Fibroblast of skin of left quadriceps (primary cell): Measurements from ENCODE around the gene SPPL3.

Experiments used
- DNase-seq, 2 experiments: peaks; one replicate each; pipeline ENCODE4 v3.0.0-alpha.2; 2013; ENCODE audit warnings: low read depth in 2 of 2

The SPPL3 gene

DNA sequence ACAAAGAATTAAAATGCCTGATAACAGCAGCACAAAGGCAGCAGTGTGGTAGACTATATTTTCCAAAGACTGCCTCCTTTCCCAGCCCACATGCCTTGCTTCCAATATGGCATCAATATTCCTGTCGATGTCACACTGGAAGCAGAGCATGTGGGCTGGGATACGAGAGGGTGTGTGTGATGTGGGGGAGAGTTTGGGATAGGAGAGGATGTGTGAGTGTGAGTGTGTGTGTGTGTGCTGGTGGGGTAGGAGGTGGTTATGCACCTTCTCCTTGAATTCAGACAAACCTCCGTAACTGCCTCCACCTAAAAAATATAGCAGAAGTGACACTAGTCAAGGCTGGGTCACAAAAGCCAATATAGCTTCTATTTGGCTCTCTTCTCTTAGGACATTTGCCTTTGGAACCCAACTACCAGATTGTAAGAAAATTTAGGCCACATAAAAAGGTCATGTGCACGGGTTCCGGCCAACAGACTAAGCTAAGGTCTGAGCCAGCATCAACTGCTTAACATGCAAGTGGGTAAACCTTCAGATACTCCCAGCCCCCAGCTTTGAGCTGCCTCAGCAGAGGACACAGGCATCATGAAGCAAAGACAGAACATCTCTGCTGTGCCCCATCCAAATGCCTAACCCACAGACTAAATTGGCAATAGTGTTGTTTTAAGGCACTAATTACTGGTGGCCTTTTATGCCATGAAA is 29.5 kb downstream of the SPPL3 start:
- DNase-seq = no peak

DNA sequence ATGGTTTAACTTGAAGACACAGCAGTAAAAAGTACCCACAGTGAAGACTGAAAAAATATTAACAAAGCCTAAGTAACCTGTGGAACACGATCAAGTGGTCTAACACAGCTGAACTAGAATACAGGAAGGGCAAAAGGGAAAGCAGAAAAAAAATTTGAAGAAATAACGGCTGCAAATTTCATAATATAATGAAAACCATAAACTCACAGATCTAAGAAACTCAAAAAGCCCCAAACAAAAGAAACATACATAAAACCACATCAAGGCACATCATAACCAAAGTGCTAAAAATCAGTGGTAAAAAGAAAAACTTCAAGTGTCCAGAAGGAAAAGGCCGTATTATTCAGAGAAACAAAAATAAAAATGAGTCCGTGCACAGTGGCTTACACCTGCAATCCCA is 30.9 kb downstream of the SPPL3 start:
- no peak for DNase-seq

DNA sequence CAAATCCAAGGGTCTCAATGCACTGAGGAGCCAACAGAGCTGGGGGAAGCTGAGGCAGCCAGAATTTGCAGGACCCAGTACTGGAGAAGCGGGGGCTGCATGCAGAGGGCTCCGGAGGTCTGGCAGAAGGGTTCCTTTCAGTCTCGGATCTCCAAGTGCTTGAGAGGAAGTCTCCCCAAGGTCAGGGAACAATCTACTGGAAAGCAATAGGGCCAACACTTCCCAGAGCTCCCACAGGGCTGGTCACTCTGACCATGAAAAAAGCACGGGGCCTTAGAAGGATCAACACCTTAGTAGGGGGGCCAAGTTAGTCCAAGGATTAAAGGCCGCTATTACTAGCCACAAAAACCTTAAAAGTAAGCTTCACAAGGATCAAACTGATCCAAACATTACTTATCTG is 31.7 kb downstream of the SPPL3 start:
- DNase-seq = no peak

DNA sequence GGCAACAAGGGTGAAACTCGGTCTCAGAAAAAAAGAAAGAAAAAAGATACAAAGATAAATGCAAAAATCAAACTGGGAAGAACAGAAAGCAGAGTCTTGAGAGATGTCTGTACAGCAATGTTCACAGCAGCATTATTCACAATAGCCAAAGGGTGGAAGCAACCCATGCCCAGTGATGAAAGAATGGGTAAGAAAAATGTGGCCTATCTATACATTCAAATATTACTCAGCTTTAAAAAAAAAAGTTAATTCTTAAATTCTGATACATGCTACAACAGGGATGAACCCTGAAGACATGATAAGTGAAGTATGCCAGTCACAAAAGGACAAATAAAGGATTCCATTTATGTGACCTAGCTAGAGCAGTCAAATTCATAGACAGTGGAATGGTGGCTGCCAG is 33.7 kb downstream of the SPPL3 start:
- DNase-seq = no peak

DNA sequence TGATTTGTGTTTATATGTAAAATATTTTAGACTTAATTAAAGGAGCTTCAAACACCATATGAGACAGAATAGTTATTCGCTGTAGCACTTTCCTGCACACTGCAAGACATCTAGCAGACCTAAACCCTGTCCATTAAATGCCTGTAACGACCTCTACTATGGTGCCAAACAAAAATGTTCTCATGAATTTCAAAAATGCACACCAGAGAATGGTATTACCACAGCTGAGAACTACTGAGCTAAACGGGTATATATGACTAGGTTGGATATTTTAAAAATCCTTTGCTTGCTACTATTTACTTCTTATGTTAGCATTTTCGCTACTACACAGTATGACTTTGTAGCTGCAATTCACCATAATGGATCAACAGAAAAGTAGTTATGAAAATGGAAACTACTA is 34.8 kb downstream of the SPPL3 start:
- no peak for DNase-seq

DNA sequence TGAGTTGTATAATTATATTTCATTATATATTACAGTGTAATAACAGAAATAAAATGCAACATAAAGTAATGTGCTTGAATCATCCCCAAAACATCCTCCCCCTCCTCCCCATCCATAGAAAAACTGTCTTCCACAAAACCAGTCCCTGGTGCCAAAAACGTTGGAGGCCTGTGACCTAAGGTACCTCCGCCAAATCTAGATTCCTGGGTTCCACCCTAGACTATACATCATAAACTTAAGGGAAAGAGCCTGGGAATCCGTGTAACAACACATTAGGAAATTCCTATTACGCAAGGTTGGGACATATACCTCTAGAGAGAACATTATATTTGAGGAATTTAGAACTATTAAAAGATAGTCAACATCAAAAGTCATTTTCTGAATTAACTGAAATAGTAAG is 38.0 kb downstream of the SPPL3 start:
- peak; percentile 56 to 68 for DNase-seq

DNA sequence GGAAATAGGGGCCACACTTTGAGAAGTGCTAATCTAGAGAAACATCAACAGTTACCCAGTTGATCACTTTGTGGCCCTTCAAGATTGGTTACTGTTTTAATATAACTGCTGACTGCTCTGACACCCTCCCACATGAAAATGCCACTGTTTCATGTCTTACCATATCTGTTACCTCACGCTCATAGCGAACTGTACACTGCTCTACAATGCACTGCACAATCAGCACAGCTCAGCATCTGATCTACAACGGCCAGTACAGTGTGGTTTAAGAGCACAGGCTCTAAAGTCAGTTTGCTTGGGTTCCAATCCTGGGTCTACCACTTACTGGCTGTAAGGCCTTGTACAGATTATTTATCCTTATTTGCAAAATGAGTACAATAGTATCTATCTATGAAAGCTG is 39.1 kb downstream of the SPPL3 start:
- DNase-seq = no peak

DNA sequence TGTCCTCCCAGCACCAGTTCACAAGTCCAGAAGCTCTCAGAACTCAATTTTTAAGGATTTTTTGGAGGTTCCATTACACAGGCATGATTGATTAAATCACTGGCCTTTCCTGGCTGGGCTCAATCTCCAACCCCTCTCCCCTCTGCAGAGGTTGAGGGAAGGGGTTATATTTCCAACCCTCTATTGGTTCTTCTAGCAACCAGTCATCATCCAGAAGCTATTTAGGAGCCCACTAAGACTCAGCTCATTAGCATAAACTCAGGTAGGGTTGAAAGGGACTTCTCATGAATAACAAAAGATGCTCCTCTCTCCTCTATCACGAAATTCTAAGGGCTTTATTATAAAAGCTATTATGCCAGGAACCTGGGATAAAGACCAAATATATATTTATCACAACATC is 41.5 kb downstream of the SPPL3 start:
- DNase-seq = no peak

DNA sequence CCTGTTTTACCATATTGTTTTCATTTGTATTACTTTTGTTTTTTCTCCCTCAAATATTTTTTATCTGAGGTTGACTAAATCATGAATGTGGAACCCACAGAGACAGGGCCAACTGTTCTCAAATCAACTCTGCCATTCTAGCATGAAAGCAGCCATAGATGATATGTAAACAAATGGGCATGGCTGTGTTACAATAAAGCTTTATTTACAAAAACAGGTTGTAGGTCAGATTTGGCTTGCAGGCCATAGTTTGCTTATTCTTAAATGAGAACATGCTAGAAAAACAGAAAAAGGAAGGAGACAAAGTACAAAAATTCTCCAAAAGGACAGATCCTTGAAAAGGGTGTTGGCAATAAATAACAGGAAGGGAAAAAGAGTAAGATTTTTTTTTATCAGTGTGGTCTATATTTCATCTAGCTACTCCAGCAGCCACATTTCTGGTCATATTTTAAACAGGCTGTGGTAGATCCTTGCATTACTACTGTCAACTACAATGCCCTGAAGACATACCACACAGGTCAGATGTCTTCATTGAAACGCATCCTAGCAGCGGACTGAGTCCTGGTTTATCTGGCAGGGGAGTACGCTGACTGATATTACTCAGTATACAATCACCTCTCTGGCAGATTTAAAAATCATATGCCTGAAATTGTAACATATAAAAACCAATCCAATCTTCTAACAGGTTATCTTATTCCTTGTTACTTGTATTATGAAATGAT is 42.9 kb downstream of the SPPL3 start:
- DNase-seq = no peak

DNA sequence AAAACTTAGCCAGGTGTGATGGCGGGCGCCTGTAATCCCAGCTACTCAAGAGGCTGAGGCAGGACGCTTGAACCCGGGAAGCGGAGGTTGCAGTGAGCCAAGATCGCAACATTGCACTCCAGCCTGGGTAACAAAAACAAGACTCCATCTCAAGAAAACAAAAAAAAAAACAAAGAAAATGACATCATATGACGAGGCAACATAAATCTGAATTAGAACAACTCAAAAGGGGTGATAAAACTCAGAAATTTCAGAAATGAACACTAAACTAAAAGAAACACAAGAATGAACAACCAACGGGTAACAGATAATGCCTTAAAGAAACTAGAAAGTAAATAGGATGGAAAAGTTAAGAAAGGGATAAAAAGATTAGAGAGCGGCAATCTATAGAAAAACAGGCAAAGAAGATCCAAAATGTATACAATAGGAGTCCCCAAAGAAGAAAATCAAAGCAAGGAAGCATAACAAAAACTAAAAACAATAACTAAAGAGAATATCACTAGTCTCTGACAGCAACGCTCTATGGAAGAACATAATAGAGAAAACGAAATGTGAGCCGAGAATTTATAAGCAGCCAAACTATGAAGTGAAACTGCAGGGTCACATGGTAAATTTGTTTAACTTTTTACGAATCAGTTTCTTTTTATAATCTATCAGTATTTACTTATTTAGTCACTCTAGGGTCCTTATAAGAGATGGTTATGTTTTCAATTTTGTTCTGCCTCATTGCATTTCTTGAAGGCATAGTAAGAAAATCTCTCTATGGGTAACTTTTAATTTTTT is 45.7 kb downstream of the SPPL3 start:
- DNase-seq = no peak

DNA sequence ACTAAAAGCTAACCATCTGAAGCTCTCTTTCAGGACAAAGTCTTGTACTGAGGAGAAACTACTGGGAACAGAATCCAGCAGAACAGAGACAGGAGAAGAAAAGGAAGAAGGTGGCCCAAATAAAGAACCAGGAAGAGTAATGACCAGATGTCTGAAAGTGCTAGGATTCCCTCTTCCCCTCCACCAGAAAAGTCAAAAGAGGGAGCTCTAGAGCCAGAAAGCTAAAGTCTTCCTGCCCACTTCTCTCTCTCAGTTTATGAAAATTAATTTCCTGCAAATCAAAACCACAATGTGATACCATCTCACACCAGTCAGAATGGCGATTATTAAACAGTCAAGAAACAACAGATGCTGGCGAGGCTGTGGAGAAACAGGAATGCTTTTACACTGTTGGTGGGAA is 47.2 kb downstream of the SPPL3 start:
- no peak for DNase-seq

DNA sequence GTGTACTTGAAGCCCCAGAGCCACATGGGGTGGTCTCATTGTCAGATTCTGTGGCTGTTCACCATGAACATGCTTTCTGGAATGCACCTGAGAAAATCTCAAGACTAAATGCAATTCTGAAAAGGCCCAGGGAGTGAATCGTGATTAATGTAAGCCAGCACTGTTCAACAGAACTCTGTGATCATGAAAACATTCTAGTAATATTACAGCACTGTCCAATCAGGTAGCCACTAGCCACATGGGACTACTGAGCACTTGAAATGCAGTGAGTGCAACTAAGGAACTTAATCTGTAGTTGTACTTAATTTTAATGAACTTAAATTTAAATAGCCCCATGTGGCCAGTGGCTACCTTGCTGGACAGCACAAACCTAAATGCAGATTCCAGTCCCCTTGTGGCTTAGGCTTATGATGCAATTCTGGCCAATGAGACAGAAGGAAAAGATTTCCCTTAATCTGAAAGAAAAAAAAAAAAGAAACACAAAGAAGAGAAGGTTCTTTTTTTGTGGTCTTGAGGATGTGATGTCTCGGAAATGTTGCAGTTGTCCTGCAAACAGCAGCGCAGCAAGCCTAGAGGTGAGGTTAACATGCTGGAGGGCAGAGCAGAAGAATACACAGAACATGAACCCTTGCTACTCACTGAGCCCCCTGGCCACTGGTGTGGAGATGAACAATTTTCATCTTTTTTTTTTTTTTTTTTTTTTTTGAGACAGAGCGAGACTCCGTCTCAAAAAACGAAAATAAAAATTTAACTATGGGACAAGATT is 48.2 kb downstream of the SPPL3 start:
- DNase-seq = no peak

DNA sequence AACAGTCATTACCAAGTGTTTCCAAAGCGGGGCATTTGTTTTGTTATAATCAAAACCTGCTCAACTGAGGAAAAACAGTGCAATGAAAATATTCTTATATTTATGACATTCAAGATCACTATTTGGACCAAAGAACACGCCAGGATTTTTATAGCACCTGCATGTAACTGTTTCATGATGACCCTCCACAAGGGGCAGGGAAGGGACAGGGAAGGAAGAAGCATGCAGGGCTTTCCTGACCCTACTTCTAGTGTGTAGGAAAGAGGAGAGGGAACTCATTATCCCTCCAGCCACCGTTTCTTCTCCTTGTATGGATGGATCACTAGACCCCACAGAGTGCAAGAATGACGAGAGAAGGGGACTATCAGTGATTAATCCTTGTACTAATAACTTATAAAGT is 49.4 kb downstream of the SPPL3 start:
- no peak for DNase-seq

DNA sequence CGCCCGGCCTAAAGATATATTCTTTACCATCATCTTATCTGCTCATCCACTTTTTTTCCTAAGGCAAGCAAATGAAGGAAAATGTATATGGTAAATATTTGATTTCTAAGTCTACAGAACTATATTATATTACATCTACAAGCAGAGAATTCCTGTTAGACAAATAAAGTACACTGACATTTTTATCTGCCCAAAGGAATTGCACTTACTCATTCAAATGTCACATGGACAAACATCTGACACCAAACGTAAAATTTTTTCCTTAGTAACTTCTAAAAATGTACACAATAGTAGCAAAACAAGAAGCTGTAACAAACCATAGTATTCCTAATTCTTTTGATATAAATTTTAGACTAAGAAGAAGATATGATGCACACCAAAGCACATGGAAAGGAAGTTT is 51.0 kb downstream of the SPPL3 start:
- no peak for DNase-seq

DNA sequence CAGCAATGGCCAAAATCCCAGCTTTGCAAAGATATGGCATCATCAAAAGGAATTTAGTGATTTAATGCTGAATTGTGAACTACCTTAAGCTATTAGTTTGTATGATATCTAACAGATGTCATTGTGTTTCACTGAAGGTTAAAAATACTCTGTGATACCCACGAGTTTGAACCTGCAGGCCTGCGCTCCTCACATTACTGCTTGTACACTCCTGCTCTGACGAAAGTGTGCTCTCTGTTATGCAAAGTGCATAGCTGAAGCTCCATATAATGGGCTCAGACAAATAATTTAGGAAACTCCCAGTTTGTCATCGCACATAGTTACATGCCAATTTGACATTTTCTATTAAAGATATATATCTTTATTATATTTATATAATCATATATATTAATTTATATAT is 52.2 kb downstream of the SPPL3 start:
- no peak for DNase-seq

DNA sequence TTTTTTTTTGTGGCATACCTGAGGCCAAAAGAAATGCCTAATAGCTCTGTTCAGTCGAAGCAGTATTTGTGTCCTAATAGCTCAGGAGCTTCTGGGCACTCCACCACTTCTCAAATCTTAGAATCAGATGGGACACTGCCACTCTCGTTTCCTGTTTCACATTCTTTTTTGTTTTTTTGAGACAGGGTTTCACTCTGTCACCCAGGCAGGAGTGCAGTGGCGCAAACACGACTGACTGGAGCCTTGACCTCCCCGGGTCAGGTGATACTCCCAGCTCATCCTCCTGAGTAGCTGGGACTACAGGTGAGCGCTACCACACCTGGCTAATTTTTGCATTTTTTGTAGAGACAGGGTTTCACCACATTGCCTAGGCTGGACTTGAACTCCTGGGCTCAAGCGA is 52.7 kb downstream of the SPPL3 start:
- DNase-seq = no peak

DNA sequence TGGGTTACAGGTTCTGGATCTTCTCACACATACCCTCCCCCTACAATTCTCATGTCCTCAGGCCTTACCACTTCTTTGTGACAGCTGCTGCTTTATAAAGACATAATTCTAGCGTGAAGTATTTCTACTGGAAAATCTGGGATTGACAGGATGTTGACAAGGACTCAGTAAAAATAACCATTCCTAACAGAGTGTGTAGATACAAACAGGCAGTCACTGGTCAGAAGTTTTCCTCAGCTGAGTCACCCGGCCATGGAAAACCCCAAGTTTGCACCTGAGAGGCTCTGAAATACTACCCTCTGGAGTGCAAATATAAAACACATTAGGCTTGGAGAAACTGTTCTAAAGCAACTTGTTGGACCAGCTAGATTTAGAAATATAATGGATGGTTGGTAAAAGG is 54.4 kb downstream of the SPPL3 start:
- no peak for DNase-seq

DNA sequence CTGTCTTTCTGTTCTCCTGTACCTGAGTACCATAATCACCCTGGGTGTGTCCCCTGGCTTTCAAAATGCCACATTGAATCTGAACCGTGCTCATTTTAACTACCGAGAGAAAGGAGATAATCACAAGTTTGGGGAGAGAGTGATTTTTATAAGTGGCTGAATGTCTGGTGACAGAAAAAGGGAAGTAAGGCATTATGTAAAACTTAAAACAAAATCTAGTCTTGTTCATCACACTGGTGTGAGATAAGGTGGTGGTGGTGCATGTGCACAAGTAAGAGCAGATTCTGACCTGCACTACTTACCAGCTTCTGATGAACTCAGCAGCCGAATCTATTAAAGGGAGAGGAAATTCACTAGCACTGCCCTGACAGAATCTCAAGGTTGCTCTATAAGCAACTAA is 56.3 kb downstream of the SPPL3 start:
- no peak for DNase-seq

DNA sequence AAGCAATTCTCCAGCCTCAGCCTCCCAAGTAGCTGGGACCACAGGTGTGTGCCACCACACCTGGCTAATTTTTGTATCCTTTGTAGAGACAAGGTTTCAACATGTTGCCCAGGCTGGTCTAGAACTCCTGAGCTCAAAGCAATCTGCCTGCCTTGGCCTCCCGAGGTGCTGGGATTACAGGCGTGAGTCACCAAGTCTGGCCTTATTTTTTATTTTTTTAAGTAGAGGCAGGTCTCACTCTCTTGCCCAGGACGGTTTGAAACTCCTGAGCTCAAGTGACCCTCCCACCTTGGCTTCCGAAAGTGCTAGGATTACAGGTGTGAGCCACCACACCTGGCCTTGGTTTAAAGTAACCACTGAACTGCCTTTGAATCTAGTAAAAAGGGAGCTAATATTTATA is 56.8 kb downstream of the SPPL3 start:
- no peak for DNase-seq

DNA sequence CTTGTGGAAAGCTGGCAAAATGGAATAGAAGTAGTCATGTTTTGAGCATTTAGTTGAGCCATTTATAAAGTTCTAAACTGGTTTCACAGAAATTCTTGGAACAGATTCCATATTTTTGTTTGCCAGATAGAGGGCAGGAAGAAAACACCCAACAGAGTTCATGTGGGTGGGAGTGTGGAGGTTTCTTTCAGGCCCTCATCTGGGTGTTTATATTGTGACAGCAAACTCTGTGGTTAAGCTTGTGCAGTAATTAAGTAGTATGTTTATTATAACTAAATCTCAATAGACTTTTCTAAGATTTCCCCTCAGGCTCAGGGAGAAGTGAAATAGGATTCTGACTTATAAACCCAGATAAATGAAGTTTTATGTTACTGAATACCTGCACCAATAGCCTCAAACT is 57.4 kb downstream of the SPPL3 start:
- DNase-seq = no peak

DNA sequence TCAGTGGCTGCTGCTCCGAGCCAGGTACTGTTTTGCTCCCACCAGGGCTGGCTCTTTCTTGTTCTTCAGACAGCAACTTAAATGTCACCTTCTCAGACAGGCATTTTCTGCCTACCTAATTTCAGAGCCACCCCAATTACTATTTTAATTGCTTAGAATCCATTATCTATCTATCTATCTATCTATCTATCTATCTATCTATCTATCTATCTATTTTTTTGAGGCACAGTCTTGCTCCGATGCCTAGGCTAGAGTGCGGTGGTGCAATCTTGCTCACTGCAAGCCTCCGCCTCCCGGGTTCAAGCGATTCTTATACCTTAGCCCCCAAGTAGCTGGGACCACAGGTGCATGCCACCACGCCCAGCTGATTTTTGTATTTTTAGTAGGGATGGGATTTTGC is 58.5 kb downstream of the SPPL3 start:
- no peak for DNase-seq

DNA sequence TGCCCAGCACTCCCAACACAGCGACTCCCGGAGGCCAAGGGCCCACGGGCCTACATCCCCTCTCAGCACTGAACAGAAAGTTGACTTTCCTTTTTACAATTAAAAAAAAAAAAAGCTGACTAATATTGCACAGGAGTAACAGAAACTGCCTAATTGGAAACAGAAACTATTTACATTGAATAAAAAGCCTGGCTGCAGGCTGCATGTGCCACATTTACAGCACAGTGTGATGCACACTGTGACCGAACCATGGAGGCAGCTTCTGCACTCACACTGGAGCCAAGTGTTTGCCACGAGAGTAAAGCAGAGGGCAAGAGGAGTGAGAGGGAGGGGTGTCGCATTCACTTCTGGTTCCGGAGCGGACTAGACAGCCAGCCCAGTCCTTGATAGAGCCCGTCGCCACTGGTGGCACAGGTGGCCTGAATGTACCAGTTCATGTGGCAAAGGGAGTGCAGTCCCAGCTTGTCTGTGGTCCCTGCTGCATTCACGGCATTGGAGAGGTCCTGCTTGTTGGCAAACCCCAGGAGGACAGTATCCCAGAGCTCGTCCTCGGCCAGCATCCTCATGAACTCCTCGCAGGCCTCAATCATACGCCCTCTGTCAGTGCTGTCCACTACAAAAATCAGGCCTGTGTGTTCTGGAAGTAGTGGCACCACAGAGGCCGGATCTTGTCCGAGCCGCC is 59.2 kb downstream of the SPPL3 start:
- no peak for DNase-seq
